GM18870 (cell line): ENCODE measurements around the gene CFAP73.
"Not testable (repeated sequence)": the region's sequence is repeated elsewhere in the genome, so short reads cannot be mapped to it uniquely, and the experiment has no call there.

Experiments used
- ATAC-seq: cut with Tn5 transposase; IDR thresholded peaks from one replicate; pipeline ENCODE4 v1.9.1; 2021; ENCODE audit warnings: moderate library complexity; ENCODE audit not compliant: unreplicated experiment

Gene CFAP73

DNA sequence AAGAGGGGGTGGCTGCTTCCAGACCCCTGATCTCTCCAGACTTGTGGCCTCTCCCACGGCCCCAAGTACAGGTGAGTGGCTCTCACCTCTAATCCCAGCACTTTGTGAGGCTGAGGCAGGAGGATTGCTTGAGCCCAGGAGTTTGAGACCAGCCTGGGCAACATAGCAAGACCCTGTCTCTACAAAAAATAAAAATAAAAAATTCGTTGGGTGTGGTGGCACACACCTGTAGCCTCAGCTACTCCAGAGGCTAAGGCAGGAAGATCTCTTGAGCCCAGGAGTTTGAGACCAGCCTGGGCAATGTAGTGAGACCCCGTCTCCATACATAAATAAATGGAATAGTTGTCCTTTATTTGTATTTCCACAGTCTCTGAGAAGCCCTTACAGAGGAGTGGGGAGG, 7.8 kb upstream of the CFAP73 start:
- not testable (repeated sequence) for ATAC-seq

DNA sequence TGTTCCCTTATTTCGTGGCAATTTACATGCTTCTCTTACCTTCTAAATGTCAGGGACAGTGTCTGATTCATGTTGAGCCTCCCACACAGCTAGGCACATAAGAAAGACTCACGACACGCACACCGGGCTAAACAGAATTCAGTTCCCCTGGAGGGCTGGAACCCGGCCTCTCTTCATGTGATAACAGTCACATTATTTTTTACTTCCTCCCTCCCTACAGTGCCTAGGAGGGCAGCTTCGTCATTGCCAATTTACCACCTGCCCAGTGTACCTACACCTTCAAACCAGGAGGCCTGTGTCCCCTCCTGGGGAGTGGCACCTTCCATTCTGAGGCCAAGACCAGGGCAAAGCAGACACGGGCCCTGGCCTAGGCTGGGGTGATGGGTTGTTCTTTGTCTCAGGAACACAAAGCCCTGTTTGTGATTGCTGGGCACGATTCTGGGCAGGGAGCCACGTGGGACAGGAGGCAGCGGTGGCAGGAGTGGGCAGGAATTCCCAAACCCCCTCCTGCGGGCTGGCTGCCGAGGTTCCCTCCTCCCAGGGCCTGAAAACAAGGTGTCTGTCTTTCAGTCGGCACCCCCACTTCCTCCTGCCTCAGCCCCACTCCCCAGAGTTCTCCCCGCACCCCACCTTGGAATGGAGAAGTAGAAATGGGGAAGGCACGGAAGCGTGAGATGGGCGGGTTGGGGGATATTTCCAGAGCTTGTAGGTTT, 7.2 kb upstream of the CFAP73 start:
- no peak for ATAC-seq

DNA sequence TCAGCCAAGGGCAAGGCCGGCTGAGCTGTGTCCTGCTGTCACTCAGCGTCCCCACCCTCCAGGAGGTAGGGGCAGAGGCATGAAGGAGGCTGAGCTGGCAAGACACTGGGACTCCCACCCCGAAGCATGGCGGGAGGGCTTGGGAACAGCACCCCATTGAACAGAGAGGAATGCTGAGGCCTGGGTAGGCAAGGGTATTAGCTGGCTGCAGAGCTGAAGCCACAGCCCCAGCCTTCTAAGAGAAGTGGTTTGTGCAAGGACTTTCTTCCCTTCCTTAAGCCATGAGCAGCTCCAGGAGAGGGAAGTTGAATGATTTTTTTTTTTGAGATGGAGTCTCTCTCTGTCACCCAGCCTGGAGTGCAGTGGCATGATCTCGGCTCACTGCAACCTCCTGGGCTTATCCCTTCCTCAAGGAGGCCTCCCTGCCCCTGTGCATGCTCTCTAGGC, 6.6 kb upstream of the CFAP73 start:
- no peak for ATAC-seq

DNA sequence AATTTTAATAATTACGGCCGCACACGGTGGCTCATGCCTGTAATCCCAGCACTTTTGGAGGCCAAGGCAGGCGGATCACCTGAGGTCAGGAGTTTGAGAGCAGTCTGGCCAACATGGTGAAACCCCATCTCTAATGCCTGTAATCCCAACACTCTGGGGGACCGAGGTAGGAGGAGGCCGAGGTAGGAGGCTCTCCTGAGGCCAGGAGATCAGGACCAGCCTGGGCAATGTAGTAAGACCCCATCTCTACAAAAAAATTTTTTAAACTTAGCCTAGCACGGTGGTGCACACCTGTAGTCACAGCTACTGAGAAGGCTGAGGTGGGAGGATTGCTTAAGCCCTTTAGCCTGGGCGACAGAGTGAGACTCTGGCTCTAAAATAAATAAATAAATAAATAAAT, 5.6 kb upstream of the CFAP73 start:
- ATAC-seq: no peak

DNA sequence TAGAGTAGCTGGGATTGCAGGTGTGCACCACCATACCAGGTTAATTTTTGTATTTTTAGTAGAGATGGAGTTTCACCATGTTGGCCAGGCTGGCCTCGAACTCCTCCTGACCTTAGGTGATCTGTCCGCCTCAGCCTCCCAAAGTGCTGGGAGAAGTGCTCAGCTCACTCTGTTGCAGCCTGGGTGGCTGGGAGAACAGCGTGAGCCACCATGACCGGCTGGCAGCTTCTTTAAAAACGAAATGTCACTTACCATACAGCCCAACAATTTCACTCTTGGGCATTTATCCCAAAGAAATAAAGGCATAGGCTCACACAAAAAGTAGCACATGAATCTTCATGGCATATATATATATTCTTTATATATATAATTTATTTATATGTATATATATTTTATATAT, 4.7 kb upstream of the CFAP73 start:
- ATAC-seq: no peak

DNA sequence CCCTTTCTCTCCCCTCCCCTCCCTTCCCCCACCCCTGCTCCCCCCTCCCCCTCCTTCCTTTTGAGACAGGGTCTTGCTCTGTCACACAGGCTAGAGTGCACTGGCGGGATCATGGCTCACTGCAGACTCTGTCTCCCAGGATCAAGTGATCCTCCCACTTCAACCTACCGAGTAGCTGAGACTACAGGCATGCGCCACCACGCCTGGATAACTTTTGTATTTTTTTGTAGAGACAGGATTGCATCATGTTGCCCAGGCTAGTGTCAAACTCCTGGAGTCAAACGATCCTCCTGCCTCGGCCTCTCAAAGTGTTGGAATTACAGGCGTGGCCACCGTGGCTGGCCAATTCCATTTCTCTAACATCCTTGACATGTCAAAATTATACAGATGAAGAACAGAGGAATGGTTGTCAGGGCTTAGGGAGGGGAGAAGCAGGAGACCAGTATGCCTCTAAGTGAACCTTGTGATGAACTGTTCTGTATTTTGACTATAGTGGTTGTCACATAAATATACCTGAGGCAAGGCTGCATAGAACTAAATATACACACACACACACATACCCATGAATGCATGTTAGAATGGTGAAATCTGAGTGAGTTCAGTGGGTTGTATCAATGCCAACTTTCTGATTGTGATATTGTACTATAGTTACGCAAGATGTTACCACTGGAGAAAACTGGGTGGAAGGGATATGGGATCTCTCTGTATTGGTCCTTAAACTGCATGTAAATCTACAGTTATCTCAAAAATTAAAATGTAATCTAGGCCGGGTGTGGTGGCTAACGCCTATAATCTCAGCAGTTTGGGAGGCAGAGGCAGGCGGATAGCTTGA, 3.6 kb upstream of the CFAP73 start:
- no peak for ATAC-seq

DNA sequence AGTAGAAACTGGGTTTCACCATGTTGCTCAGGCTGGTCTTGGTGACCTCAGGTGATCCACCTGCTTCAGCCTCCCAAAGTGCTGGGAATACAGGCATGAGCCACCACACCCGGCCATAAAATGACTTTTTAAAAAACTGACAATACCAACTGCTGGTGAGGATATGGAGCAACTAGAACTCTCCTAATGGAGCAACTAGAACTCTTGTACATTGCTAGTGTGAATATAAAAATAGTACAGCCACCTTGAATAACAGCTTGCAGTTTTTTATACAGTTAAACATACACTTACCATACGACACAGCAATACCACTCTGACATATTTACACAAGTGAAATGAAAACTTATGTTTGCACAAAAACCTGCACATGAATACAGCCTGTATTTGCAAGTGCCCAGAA, 2.5 kb upstream of the CFAP73 start:
- ATAC-seq: no peak

DNA sequence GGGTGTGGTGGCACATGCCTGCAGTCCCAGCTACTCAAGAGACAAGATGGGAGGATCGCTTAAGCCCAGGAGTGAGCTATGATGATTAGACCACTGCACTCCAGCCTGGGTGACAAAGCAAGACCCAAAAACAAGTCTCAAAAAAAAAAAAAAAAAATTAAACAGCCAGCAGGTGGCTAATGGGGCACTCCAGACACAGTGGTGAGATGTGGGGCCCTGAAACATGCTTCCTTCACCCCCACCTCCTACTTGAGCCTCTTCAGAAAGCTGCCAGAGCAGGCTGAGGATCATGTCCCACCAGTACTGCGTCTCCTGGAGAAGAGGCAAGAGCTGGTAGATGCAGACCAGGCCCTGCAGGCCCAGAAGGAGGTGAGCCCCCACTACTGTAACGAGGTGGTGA, 2.1 kb downstream of the CFAP73 start:
- no peak for ATAC-seq

DNA sequence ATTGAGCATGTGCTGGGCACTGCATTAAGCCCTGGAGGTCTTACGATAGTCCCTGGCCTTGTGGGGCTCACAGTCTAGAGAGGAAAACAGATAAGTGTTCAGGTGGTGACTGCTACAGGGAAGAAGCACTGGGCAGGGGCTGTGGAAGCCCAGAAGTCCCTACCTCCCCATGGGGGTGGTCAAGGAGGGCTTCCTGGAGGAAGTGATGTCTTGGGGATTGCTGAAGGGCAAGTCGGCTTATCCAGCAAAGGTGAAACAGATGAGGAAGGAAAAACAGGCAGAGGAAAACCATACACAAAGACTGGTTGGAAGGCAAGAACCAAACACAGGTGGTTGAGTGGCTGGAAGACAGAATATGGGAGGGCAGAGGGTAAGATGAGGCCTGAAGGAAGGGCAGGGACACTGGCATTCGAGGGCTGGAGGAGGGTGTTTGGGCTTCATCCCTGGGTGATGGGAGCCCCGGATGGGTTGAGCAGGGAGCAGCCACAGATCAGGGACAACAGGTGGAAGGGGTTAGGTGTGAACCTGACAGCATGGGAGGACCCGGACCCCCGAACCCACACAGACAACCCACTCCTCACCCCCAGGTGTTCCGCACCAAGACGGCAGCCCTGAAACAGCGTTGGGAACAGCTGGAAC, 2.8 kb downstream of the CFAP73 start:
- ATAC-seq: no peak

DNA sequence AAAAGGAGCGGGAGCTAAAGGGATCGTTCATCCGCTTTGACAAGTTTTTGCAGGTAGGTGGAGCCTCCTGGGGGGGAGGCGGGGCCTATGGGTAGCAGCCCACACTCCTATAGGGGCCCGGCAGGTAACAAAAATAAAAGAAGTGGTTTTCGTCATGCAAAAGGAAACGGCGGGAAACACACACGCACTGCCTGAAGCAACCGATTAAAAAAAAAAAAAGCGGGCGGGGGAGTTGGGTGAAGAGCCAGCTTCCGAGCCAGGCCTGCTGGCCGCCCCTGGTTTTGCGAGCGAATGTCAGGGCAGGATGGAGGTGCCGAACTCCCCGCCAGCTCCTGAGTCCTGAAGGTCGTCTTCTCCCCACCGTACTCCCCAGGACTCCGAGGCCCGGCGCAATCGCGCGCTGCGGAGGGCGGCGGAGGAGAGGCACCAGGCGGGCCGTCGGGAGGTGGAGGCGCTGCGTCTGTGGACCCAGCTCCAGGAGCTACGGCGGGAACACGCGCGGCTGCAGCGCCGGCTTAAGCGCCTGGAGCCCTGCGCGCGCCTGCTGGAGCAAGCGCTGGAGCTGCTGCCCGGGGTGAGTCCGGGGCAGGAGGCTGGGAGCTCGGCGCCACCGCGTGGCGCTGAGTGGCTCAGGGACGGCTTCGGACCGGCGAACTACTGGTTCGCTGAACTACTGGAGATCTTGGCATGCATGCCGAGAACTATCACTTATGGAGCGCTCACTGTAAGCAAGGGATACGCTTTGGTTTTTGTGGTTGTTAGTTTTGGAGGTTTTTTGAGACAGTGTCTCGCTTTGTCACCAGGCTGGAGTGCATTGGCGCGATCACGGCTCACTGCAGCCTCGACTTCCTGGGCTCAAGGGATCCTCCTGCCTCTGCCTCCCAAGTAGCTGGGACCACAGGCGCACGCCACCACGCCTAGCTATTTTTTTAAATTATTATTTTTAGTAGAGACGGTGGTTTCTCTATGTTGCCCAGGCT, 3.6 kb downstream of the CFAP73 start:
- ATAC-seq: no peak

DNA sequence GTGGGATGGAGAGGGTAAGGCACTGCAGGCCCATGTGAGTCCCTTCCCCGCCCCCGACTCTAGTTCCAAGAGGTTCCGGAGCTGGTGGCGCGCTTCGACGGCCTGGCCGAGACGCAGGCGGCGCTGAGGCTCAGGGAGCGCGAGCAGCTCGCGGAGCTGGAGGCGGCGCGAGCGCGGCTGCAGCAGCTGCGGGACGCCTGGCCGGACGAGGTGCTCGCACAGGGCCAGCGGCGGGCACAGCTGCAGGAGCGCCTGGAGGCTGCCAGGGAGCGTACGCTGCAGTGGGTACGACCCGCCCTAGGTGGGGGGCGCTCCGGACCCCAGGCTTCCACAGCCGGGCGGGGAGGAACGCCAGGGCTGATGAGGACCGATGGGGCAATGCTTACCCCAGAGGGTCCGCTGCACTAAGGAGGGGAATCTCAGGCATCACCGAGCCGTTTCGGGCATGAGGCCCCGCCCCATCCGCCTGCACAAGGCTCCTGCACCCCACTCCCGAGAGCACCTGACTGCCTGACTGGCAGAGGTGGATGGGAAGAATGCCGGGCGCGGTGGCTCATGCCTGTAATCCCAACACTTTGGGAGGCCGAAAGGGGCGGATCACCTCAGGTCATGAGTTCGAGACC, 4.9 kb downstream of the CFAP73 start:
- no peak for ATAC-seq

DNA sequence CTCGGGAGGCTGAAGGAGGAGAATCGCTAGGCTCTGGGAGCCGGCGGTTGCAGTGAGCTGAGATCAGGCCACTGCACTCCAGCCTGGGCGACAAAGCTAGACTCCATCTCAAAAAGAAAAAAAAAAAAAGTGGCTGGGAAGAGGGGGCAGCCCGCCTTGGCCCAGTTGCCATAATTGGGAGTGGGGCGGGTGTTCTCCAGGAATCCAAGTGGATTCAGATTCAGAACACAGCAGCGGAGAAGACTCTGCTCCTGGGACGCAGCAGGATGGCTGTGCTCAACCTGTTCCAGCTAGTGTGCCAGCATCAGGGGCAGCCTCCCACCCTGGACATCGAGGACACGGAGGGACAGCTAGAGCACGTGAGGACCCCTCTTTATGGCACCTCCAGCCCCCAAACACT, 5.5 kb downstream of the CFAP73 start:
- no peak for ATAC-seq

DNA sequence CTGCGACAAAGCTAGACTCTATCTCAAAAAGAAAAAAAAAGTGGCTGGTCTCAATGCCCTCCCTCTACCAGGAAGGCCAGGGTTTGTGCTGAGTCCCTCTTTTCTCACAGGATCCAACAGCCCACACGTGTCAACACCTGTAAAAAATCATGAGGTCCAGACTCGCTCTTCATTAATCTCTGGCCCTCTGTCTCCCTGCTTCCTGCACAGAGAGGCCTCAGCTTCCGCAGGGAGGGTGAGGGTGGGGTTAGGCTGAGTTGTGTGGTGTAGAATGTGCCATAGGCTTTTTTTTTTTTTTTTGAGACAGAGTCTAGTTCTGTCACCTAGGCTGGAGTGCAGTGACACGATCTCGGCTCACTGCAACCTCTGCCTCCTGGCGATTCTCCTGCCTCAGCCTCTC, 6.1 kb downstream of the CFAP73 start:
- no peak for ATAC-seq

DNA sequence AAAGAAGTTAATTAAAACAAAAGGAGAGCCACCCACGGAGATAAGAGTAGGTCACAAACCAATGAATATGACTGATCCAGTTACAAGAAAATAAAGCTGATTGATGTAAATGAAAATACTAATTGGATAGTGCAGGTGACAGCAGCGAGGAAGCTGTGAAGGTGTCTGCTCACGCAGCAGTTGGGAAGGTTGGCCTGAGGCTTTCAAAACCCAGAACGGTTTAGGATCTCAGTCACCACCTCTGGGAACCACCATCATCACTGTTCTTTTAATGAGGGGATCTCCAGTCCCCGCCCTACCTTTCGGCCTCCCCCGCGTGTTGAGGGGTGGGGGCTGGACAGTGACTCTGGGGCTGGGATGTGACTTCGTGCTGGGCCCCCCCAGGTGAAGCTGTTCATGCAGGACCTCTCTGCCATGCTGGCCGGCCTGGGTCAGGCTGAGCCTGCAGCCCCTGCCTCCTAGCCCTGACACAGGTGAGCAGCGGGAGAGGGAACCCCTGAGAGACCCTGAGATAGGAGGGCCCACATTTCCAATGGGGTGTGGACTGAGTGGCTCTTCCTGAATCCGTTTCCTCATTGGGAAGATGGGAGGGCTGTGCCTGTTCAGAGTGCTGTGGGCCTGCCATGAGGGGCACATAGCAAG, 7.8 kb downstream of the CFAP73 start:
- no peak for ATAC-seq

DNA sequence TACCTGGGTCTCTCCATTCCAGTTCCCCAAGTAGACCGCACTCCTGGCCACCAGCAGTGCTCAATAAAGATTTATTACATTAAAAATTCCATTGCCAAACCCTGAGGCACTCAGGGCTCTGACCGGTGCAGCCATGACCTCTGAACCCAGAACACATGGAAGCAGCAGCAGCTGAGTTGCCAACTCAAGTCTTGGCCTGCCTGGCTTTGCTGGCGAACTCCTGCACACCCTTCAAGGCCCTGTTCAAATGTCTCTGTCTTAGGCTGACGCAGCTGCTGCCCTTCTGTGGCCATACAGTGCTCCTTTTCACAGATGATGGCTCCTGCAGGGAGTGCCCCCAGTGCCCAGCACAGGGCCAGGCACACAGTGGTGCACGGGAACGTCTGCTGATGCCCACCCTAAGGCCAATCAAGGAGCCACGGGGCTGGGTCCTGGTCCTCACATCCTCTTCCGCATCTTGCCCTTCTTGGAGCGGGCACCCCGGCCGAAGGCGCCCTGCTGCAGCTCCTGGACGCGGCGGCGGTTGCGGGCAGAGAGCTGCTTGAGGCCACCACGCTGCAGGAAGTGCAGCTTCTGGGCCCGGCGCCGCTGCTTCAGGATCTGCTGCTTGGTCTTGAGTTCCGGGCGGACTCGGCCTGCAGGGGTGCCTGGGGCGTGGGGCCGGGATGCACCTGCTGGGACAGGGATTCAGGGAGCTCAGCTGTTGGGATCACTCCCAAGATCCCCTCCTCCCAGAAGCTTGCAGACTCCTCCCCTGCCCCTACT, 9.1 kb downstream of the CFAP73 start:
- ATAC-seq: no peak

DNA sequence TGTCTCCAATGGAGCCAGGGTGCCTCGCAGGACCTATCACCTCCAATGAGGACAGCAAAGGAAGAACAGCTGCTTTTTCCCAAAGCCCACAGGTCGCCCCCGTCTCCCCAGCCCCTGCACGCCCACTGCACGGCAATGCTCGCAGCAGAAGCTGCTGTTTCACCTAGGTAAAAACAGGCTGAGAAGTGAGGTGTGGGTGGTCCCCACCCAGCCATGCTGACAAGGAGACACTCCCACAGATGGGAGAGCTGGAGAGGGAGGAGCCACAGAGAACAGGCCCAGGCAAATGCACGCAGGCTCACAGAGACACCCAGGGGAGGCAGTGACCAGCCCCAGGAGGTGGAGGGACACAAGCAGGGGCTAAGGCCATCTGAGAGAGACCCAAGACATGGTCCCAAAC, 10.4 kb downstream of the CFAP73 start:
- no peak for ATAC-seq

DNA sequence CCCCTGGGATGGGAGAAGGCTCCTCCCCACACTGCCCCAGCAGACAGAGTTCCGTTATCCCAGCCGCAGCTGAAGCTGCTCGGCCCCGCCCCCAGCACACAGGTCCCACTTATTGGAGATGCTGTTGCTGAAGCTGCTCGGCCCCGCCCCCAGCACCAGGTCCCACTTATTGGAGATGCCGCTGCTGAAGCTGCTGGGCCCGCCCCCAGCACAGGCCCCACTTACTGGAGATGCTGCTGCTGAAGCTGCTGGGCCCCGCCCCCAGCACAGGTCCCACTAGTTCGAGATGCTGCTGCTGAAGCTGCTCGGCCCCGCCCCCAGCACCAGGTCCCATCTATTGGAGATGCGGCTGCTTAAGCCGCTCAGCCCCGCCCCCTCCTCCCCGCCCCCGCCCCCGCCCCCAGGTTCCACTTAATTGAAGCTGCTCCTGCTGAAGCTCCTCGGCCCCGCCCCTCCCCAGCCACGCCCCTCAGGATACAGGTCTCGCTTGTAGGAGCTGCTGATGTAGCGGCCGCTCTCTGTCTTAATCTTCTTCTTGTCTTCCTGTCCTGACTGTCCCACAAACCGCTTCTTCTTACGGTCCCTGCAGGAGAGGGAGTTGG, 12.0 kb downstream of the CFAP73 start:
- ATAC-seq: no peak

DNA sequence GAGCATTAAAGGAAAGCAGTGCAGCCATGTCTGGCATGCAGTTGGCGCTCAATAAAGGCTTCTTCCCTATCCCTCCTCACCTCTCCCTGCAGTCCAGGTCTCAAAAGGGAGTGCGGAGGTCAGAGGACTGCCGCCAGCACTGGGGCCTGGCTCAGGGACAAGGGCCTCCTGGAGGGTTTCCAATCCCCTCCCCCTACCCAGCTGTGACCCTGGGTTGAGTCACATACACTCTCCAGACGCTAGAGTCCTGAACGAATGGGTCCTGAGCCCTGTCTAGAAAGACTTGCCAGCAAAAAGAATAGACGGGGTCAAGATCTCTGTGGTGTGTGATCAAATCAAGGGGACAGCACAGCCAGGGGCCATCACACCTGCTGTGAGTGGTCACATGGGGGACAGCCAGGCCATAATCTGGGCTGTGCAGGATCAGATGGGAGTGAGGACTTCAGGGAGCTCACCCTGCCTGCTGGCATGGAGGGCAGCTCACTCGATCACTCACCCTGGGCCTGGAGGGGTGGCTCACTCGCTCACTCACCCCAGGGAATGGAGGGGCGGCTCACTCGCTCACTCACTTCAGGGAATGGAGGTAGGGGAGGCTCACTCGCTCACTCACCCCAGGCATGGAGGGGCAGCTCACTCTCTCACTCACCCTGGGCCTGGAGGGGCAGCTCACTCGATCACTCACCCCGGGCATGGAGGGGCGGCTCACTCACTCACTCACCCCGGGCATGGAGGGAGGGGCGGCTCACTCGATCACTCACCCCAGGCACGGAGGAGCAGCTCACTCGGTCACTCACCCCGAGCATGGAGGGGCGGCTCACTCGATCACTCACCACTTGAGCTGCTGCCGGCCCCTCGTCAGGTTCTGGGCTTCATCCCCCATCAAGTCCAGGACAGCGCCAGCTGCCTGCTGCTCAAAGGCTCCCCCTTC, 12.8 kb downstream of the CFAP73 start:
- no peak for ATAC-seq
